ENCODE results near the gene BCL2L14. TPM values are rescaled to one million over a fixed set of nuclear protein-coding genes. Genes with fewer than 3 reads are reported as not detected.

The BCL2L14 gene
- total RNA-seq, 2 experiments from 2014 or later: 0.28 to 0.38 TPM

- no peaks in the 10 kb centered on the region for H3K4me1 ChIP-seq (ENCODE audit: insufficient read depth, low read length)
- intact Hi-C loops (cut with DNase I, micrococcal nuclease): no loop called here
- Mint-ChIP-seq H3K9me3 (no peaks in the 10 kb centered on the region), H3K4me1 (ENCODE audit: low read depth) (no peaks in the 10 kb centered on the region), H3K4me3 (no peak overlapping the region), H3K27ac (no peak overlapping the region), H3K36me3 (ENCODE audit: low read depth) (peaks cover 64% of the 10 kb centered on the region), H3K27me3 (no peaks in the 10 kb centered on the region)
- no peaks in the 10 kb centered on the region for H3K9me3 ChIP-seq (ENCODE audit: control insufficient read depth in 1 of 2, insufficient read depth in 1 of 2, low read length in 2 of 2)
- ChIA-PET POLR2A (interaction anchor here (0.6 kb wide), 1 partner anchor 20 kb away, joined by 3 read pairs; no protein-coding TSS in a partner anchor), CTCF (interaction anchor here (1.6 kb wide), 1 partner anchor 10 kb away, joined by 4 read pairs; no protein-coding TSS in a partner anchor)
- no peak for ATAC-seq (ENCODE audit: poor library complexity)
- H3K27ac ChIP-seq (ENCODE audit: low read depth in 1 of 2, low read length in 2 of 2): no peak overlapping the region
- no peaks in the 10 kb centered on the region for H3K36me3 ChIP-seq (ENCODE audit: insufficient read depth, low read length)
- DNase-seq: no peak
- no peaks in the 10 kb centered on the region for H3K27me3 ChIP-seq (ENCODE audit: control insufficient read depth in 1 of 2, insufficient read depth in 2 of 2, low read length in 2 of 2)
- TF ChIP-seq CTCF (IDR thresholded peaks at IDR 0.05): no peak
- H3K4me3 ChIP-seq (ENCODE audit: low read length): no peak overlapping the region
These were observed 76.4 kb downstream of the BCL2L14 start for GRCh38 chr12:12147111-12147510.

Small RNA genes lying within 50 kb of the gene (microRNA-seq; reads per million reads assigned to microRNA genes)
- gene MIR1244-4 (ENCODE audit: borderline microRNAs expressed, borderline replicate concordance): not detected

Other genes starting within 250 kb of the BCL2L14 start
- 1 to 10 TPM; 5.2 to 6.8 TPM for gene LRP6, start 196.1 kb downstream of the BCL2L14 start, total RNA-seq

Data from CD4-positive, alpha-beta T cell (primary cell).